ENCODE results near the gene NPAS1. TPM values are rescaled to one million over a fixed set of nuclear protein-coding genes. Genes with fewer than 3 reads are reported as not detected.

Gene NPAS1
- total and polyA plus RNA-seq, 2 of the 8 experiments (the other 6 are each of a cell fraction or from before 2014, with no cell fraction given): 9.9 to 13.9 TPM

- Histone ChIP-seq H2BK120ac (replicated peaks; ENCODE audit: low read depth, low read length) (no peak overlapping the region), H2BK20ac (ENCODE audit: low read length) (no peak overlapping the region), H2BK5ac (ENCODE audit: low read depth, low read length) (no peak overlapping the region), H4K20me1 (replicated peaks in 1 of 2; ENCODE audit: control insufficient read depth in 1 of 2, insufficient read depth in 2 of 2, low read length in 2 of 2) (peaks cover 0 to 3% of the 10 kb centered on the region in 2 experiments), H3K79me1 (ENCODE audit: low read depth, low read length) (no peaks in the 10 kb centered on the region), H2BK12ac (ENCODE audit: low read depth, low read length) (no peak overlapping the region), H2BK15ac (ENCODE audit: low read length) (no peak overlapping the region), H3K79me2 (ENCODE audit: control insufficient read depth in 1 of 2, insufficient read depth in 2 of 2, low read length in 2 of 2) (no peaks in the 10 kb centered on the region), H3K36me3 (ENCODE audit: control insufficient read depth in 2 of 4, insufficient read depth in 4 of 4, low read length in 3 of 4) (no peaks in the 10 kb centered on the region), H3K18ac (ENCODE audit: extremely low read depth, low read length) (no peak overlapping the region; the same call in 1 of the 2 replicates), H3K4me1 (replicated peaks in 1 of 4; ENCODE audit: control insufficient read depth in 3 of 4, insufficient read depth in 4 of 4, low read length in 3 of 4) (peaks cover 0 to 20% (median 11%) of the 10 kb centered on the region in 4 experiments; a peak in 5 of 7 replicates), H2AK5ac (ENCODE audit: low read depth, low read length) (no peak overlapping the region), H3K4me2 (ENCODE audit: insufficient read depth in 1 of 2, low read depth in 2 of 2, low read length in 2 of 2) (peak overlapping the region; percentile 62 to 87), H3K4ac (replicated peaks; ENCODE audit: insufficient read length, low read depth, low read length) (no peak overlapping the region), H3K23ac (ENCODE audit: insufficient read length) (no peak overlapping the region), H3K23me2 (ENCODE audit: low read depth, low read length) (peaks cover 15% of the 10 kb centered on the region; the same call in 1 of the 2 replicates), H3K9ac (replicated peaks in 1 of 4; ENCODE audit: extremely low read depth in 1 of 4, low read depth in 3 of 4, low read length in 3 of 4) (0 out of 7 replicates have a peak overlapping the region, but pooled peaks of 1 of the 4 experiments have one; percentile 47), H4K8ac (ENCODE audit: extremely low read depth, insufficient read depth, low read length) (no peak overlapping the region; the same call in 1 of the 2 replicates), H3K27me3 (replicated peaks in 1 of 4; ENCODE audit: control insufficient read depth in 3 of 4, extremely low read depth in 1 of 4, insufficient read depth in 3 of 4, low read length in 3 of 4) (peaks cover 24 to 53% (median 49%) of the 10 kb centered on the region in 4 experiments), H3K4me3 (ENCODE audit: extremely low read depth in 1 of 4, insufficient read depth in 2 of 4, low read depth in 3 of 4, low read length in 4 of 4) (peak overlapping the region; percentile 42 to 69 (median 46); a peak in 7 of 8 replicates), H3K56ac (replicated peaks; ENCODE audit: insufficient read length, low read depth, low read length) (no peak overlapping the region), H4K91ac (replicated peaks; ENCODE audit: insufficient read length, low read length) (no peak overlapping the region), H2AFZ (ENCODE audit: low read length) (no peak overlapping the region), H3K9me3 (ENCODE audit: insufficient read depth in 2 of 2, low read depth in 1 of 2, low read length in 1 of 2) (no peaks in the 10 kb centered on the region), H3K14ac (ENCODE audit: insufficient read length) (no peak overlapping the region), H3K27ac (ENCODE audit: low read depth, low read length) (no peak overlapping the region), H4K5ac (ENCODE audit: insufficient read length, low read depth, low read length) (no peak overlapping the region)
- 4% methylated on average over 9 of the region's 62 CpGs; no CpG with 5 or more reads in 1 of the 2 experiments for WGBS, 2 experiments (ENCODE audit: extremely low coverage in 1 of 2, insufficient coverage in 1 of 2, insufficient read length in 1 of 2, insufficient replicate concordance in 2 of 2, low coverage in 1 of 2, low lambda C conversion rate in 2 of 2, missing lambda C conversion rate in 1 of 2)
- DNase-seq (ENCODE audit: low read depth in 1 of 2, low spot score in 2 of 2) (no peak), FAIRE-seq (no peak)
- POLR2A ChIA-PET (ENCODE audit: partially characterized antibody): interaction anchor here (1.0 to 1.8 kb wide), 6 partner anchors 15 to 158 kb away, joined by 3 to 6 read pairs (median 4); partner anchors contain the start of gene ZC3H4
- CTCF ChIA-PET (ENCODE audit: partially characterized antibody): interaction anchor here (0.5 to 2.0 kb wide), 10 partner anchors 8 to 229 kb away, joined by 3 to 10 read pairs (median 4); no protein-coding TSS in a partner anchor
- TF ChIP-seq MAX (IDR thresholded peaks at IDR 0.05): peak; percentile 43; the same call in 1 of the 2 replicates
- no peak for TF ChIP-seq SIN3A (conservative IDR thresholded peaks at IDR 0.05 in 1 of 2, IDR thresholded peaks at IDR 0.05 in 1 of 2; ENCODE audit: low read depth in 1 of 2, low read length in 2 of 2)
- TF ChIP-seq SRF (IDR thresholded peaks at IDR 0.05; ENCODE audit: low read depth, low read length): no peak
- no peak for TF ChIP-seq SP1 (IDR thresholded peaks at IDR 0.05; ENCODE audit: low read depth, low read length)
- no peak for TF ChIP-seq ATF2 (IDR thresholded peaks at IDR 0.05; ENCODE audit: low read length)
- no peak for TF ChIP-seq CEBPB (IDR thresholded peaks at IDR 0.05; ENCODE audit: low read depth, low read length)
- no peak for TF ChIP-seq ASH2L (IDR thresholded peaks at IDR 0.05; ENCODE audit: low read length)
- no peak for TF ChIP-seq SAP30 (IDR thresholded peaks at IDR 0.05; ENCODE audit: insufficient read depth, insufficient replicate concordance, low read length)
- TF ChIP-seq NRF1 (IDR thresholded peaks at IDR 0.05; ENCODE audit: low read depth, low read length): no peak
- no peak for TF ChIP-seq RXRA (IDR thresholded peaks at IDR 0.05; ENCODE audit: insufficient read depth, low read depth, low read length)
Measured at GRCh38 chr19:47020132-47020805, 632 bp downstream of the NPAS1 start.
